ENCODE measurements around the gene ZNF426.
"Not testable (repeated sequence)": the region's sequence is repeated elsewhere in the genome, so short reads cannot be mapped to it uniquely, and the experiment has no call there.

ZNF426 gene

DNA sequence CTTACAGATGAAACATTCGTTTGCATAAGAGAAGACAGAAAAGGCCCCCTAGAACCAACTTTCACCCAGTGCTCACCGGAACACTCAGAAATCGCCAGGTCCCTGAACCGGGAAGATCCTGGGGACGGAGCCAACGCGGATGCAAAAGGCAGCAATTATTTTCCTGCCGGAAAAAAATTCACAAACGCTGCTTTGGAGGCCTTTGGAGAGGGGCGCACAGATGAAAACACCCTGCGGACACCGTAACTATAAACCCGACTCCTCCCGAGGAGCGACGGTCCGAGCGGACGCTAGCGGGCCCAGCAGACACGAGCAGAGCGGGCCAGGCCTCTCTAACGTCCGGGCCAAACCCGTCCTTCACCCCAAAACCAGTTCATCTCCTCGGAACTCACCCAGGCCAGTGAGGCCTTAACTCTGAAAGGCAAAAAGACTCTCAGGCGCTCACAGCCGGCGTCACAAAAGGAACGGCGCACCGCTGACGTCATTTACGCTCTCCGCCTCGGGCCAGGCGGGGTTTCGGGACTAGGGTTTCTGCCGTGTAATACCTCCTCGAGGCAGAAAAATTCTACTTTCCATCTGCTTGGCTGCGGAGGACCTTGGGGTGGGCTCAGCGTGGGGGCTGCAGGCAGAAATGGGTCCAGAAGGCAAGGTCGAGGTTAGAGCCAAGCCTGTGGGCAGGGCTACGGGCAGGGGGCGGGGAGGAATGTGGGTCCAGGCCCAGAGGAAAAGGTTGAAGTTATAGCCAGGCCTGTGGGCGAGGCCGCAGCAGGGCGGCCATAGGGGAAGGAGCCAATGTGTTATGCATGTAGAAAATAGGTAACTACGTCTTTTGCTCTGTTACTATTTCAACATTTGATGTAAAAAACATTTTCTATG lies at the start of gene ZNF426:
Gene ZNF426, minus strand, starts transcription at position 463 of the 876 bp plus-strand sequence. CDS start 2,413 bp downstream, outside the sequence.
- DNase-seq, result peak; percentile 86

DNA sequence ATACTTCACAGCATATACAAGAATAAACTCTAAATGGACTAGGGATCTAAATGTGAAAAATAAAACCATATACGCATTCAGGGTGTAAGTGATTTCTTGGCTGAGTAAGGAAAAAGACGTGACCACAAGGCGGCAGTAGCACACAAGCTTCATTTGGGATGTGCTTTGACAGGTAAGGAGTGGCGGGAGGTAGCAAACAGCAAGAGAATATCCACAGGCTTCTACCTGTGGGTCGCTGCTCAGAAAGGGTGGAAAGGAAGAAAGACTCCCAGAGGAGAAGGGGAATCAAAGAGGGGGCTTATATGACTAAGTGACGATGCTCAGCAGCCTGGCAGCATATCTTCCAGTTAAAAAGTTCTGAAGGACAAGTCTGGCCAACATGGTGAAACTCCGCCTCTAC lies 48.3 kb upstream of the ZNF426 start:
- DNase-seq, result peak; percentile 72

DNA sequence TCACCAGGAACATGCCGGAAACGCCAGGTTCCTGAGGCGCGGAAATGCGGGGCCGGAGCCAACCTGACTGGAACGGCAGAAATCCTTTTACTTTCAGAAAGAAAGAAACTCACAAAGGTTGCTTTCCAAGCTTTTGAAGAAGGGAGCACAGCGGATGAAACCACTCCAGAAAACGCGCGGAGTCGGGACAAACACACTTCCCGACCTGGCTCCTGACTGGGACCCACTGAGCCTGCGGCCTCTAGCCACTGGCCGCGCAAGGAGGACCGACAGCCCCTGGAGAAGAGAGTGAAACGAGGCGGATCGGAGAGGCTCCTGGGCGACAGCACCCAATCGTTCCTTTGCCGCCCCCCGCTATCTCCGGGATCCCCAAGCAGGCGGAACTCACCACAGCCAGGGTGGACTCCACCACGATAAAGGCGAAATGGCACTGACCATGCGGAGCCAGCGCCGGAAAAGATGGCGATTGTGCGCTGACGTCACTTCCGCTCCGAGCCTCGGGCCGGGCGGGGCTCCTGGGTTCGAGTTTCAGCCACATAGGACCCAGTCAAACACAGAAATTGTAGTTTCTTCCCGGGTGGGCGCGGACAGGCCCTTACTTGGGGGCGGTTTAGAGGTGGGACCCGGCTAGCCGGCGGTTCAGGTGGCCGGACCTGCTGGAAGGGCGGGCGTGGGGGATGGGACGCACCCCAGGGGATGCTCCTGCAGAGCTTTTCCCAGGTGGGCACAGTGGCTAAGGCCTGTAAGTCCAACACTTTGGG lies 45.8 kb upstream of the ZNF426 start, which contains the start of gene ZNF121:
Gene ZNF121, minus strand, starts transcription at position 432 of the 761 bp plus-strand sequence. CDS start 16,407 bp downstream, outside the sequence.
- peak; percentile 84 for DNase-seq

DNA sequence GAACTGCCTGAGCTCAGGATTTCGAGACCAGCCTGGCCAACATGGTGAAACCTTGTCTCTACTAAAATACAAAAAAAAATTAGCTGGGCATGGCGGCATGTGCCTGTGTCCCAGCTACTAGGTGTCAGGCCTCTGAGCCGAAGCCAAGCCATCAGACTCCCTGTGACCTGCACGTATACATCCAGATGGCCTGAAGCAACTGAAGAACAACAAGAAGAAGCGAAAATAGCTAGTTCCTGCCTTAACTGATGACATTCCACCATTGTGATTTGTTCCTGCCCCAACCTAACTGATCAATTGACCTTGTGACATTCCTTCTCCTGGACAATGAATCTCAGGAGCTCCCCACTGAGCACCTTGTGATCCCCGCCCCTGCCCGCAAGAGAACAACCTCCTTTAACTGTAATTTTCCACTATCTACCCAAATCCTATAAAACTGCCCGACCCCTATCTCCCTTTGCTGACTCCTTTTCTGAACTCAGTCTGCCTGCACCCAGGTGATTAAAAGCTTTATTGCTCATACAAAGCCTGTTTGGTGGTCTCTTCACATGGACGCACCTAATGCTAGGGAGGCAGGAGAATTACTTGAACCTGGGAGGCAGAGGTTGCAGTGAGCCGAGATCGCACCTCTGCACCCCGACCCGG lies 43.8 kb upstream of the ZNF426 start:
- not testable (repeated sequence) for DNase-seq

DNA sequence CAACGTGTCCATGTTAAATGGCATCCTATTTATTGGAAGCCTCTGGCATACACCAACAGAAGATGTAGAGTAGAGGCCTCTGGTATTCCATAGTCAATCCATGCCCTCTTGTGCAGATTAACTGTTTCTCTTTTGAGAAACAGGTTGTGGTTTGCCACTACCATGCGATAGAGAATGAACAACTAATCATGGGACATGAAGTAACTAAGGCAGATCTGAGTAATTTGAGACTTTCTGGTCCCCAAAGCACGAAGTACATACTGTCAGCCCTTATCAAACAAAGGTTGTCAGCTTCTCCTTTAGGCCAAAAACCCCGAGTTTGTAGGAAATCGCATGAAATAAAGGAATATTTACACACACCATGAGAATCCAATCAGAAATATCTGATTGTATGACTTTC lies 42.3 kb upstream of the ZNF426 start:
- DNase-seq, result no peak

DNA sequence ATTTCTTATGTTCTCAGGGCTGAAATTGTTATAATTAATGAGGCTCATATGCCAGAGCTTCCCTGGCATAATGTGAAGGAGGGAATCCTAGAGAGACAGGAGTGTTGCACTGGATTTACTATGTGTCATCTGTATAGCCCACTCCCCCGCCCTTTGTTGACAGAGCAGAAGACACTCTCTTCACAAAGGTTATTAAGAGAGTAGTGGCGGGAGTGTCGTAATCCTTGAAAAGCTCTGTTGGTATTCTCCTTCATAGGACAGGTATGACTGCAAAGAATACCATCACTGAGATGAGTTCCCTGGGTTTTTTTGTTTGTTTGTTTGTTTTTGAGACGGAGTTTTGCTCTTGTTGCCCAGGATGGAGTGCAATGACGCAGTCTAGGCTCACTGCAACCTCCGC lies 31.8 kb upstream of the ZNF426 start:
- no peak for DNase-seq

DNA sequence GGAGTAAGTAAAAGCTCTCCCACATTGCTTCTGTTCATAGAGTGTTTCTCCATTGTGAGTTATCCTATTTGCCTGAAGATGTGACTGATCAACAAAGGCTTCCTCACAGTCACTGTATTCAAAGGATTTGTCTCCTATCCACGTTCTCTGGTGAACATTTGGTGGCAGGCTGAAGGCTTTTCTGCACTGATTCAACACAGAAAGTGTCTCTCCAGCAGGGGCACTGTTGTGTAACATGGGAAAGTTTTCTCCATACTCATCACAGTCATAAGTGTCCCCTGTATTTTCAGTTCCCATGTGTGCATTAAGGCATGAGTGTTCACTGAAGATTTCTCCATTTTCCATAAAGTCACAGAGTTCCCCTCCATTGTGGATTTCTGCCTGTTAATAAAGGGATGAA lies 28.3 kb upstream of the ZNF426 start:
- no peak for DNase-seq

DNA sequence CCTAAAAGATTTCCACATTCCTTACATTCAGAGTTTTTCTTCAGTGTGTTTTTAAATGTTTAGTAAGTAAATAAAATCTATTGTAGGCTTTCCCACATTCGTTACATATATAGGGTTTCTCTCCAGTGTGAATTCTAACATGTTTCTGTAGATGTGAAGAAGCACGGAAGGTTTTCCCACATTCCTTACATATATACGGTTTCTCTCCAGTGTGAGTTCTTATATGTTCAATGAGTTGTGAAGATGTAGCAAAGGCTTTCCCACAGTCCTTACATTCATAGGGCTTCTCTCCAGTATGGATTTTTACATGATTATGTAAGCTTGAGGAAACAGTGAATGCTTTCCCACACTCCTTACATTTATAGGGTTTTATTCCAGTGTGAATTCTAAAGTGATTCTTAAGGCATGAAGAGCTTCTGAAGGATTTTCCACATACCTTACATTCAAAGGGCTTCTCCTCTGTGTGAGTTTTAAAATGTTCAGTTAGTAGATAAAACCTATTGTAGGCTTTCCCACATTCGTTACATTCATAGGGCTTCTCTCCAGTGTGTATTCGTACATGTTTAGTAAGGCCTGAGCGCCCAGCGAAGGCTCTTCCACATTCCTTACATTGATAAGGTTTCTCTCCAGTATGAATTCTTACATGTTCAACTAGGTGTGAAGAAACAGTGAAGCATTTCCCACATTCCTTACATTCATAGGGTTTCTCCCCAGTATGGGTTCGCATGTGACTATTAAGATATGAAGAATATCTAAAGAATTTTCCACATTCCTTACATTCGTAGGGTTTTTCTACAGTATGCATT lies 27.7 kb upstream of the ZNF426 start:
- no peak for DNase-seq

DNA sequence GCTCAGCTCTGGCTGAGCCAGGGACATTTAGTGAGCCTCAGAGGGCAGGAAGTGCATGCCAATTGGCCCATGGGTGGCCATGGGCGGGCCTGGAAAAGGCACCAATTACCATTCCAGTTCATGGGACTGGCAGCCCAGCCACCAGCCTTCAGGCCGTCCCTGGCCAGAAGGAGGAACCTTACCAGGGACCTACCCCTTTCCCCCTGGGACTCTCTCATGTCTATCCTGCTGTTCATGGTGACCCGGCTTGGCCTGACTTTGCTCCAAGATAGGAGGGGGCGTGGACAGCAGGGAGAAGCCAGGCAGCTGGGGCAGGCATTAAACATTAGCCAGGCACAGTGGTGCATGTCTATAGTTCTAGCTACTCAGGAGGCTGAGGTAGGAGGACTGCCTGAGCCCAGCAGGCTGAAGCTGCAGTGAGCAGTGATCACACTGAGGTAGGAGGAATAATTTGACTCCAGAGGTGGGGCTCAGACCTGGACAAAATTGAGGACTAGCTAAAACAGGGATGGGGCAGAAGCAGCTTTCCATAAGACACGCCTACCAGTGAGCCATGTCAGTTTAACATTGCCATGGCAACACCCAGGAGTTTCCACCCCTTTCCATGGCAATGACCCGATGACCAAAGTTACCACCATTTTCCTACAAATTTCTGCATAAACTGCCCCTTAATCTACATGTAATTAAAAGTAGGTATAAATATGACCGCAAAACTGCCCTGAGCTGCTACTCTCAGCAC lies 14.3 kb upstream of the ZNF426 start:
- DNase-seq, result no peak

DNA sequence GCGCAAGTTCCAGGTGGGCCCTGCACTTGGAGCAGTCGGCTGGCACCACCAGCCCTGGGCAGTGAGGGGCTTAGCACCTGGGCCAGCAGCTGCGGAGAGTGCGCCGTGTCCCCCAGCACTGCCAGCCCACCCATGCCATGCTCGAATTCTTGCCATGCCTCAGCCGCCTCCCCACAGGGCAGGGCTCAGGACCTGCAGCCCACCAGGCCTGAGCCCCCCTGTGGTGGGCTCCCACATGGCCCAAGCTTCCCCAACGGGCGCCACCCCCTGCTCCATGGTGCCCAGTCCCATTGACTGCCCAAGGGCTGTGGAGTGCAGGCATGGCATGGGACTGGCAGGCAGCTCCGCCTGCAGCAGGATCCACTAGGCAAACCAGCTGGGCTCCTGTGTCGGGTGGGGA lies 9.4 kb upstream of the ZNF426 start:
- no peak for DNase-seq

DNA sequence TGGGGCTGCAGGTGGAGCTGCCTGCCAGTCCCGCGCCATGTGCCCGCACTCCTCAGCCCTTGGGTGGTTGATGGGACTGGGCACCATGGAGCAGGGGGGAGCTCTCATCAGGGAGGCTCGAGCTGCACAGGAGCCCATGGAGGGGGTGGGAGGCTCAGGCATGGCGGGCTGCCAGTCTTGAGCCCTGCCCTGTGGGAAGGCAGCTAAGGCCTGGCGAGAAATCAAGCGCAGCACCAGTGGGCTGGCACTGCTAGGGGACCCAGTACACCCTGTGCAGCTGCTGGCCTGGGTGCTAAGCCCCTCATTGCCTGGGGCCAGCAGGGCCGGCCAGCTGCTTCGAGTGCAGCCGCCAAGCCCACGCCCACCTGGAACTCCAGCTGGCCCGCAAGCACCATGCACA lies 2.8 kb upstream of the ZNF426 start:
- DNase-seq, result not testable (repeated sequence)

DNA sequence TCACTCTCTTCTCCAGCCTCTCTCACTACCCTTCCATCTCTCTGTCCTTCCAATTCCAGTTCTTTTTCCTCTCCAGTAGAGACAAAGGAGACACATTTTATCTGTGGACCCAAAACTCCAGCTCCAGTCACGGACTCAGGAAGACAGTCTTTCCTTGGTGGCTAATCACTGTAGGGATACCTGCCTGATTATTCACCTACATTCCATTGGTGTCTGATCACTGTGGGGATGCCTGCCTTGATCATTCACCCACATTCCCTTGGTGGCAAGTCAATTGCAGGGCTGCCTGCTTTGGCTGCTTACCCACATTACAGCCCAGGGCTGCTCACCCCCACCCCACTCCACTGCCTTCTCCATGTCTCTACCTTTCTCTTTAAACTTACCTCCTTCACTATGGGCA lies 1.5 kb upstream of the ZNF426 start:
- DNase-seq, result not testable (repeated sequence)

DNA sequence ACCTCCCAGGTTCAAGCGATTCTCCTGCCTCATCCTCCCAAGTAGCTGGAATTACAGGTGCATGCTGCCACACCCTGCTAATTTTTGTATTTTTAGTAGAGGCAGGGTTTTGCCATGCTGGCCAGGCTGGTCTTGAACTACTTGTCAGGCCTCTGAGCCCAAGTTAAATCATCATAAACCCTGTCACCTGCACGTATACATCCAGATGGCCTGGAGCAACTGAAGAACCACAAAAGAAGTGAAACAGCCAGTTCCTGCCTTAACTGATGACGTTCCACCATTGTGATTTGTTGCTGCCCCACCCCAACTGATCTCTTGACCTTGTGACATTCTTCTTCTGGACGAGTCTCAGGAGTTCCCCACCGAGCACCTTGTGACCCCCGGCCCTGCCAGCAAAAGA lies 756 bp upstream of the ZNF426 start:
- not testable (repeated sequence) for DNase-seq

DNA sequence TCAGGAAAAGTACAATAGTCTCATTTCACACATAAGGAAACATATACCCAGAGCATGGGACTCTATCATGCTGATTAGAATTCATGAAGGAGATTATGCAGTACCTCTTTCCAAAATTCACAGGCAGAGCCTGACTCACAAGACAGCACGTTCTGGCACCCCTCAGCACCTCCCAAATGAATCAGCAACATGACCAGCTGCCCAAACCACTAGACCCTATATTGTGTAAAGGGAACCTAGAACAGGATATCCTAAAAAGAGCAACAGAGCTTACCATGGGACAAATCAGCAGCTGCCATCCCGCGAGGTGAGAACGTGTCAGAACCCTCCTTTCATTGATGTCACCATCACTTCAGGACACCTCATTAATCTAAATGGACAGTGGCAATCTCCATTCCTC lies 2.5 kb downstream of the ZNF426 start:
- no peak for DNase-seq

DNA sequence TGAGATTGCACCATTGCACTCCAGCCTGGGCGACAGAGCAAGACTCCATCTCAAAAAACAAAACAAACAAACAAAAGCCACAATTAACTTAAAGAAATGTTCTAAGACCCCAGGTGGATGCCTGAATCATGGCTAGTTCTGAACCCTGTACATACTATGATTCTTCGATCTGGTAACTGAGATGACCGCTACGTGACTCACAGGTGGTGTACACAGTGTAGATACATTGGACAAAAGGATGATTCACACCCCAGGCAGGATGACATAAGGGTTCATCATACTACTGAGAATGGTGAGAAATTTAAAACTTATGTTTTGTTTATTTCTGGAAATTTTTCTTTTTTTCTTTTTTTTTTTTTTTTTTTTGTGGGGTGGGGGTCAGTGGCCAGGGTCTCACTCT lies 6.5 kb downstream of the ZNF426 start:
- DNase-seq, result no peak

DNA sequence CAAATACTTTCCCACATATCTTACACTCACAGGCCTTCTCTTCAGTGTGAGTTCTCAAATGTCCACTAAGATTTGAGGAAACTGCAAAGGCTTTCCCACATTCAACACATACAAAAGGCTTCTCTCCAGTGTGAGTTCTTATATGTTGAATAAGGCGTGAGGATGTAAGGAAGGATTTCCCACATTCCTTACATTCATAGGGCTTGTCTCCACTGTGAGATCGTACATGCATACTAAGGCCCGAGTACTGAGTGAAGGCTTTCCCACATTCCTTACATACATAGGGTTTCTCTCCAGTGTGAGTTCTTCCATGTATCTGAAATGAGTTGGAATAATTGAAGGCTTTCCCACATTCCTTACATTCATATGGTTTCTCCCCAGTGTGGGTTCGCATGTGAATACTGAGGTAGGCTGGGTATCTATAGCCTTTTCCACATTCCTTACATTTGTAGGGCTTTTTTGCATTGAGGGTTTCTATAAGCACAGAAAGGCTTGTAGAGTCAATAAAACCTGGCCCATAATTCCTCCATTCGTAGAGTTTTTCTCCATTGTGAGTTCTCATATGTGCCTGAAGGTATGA lies 9.6 kb downstream of the ZNF426 start:
- no peak for DNase-seq

DNA sequence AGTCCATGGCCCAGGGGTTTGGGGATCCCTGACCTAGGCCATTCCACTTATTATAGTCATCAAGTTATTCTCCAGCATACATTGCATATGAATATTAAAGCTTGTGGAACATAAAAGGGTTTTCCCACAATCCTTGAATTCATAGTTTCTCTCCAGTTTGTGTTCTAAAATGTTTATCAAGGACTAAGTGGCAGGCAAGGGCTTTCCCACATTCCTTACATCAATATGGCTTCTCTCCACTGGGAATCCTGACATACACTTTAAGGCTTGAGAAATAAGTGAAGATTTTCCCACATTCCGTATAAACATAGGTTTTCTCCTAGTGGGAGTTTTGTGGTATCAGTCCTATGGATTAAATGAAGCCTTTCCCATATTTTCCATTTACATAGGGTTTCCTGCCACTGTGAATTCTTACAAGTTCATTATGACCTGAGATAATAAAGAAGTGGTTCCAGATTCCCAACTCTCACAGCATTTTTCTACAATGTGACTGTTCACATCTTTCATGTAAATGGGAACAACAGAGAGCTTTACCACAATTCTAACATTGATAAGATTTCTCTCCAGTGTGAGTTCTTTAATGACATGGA lies 14.5 kb downstream of the ZNF426 start:
- DNase-seq, result no peak

DNA sequence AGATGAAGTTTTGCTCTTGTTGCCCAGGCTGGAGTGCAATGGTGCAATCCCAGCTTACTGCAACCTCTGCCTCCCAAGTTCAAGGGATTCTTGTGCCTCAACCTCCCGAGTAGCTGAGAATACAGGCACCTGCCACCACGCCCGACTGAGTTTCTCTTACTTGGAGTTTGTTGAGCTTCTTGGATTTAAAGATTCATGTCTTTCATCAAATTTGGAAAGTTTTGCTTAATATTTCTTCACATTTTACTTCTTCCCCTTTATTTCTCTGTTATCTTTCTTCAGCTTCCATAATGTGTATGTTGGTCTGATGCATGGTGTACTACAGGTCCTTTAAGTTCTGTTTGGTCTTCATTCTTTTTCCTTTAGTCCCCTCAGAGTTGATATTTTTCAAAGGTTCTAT lies 31.2 kb downstream of the ZNF426 start:
- DNase-seq, result no peak

DNA sequence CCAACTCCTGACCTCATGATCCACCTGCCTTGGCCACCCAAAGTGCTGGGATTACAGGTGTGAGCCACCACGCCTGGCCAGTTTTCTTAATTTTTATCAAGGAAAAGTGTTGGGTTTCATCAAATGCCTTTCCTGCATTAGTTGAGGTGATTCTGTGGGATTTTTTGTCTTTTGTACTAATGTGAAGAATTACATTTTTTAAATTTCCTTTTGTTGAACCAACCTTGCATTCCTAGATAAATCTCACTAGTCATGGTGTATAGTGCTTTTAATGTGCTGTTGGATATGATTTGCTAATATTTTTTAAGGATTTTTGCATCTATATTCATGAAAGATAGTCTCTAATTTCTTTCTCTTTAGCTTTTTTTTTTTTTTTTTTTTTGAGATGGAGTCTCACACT lies 37.6 kb downstream of the ZNF426 start:
- no peak for DNase-seq

DNA sequence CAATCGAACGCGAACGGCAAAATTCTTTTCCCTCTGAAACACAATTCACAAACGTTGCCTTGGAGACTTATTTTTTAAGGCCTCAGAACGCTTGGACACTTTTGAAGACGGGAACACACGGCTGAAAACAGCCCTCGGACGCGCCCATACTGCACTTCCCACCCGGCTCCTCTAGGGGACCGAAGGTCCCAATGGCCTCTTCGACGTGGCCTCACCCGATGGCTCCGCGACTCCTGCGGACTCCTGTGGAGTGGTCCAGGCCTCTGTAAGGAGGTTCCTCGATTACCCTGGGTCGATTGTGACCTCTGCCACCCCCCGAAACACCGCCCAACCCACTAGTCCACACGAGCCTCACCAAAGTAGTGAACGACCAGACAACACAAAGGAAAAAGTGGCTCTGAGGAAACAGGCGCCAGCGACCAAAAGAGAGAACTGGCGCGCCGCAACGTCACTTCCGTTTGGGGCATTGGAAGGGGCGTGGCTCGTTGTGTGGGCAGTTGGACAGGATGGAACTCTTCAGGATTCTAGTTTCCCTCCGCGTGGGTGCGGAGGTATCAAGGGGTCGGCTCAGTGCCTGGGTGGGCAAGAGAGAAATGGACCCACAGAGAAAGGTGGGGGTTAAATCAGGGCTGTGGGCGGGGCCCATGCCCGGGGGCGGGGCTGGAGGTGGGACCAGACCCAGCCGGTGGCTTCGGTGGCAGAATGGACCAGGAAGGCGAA lies 40.1 kb downstream of the ZNF426 start, which contains the start of gene ZNF560:
Gene ZNF560, minus strand, starts transcription at position 434 of the 720 bp plus-strand sequence. CDS start 23,303 bp downstream, outside the sequence.
- DNase-seq, result no peak
